Mucosa of descending colon (tissue), 3 donors: ENCODE data around the gene MAT2A. TPM values are rescaled to one million over a fixed set of nuclear protein-coding genes. Genes with fewer than 3 reads are reported as not detected.
"Not testable (repeated sequence)": the region's sequence is repeated elsewhere in the genome, so short reads cannot be mapped to it uniquely, and the experiment has no call there.

Source experiments
- ATAC-seq: fragments of 200-7000 bp; cut with Tn5 transposase; one replicate; pipeline ENCODE4 v1.9.1; 2020; ENCODE audit warnings: mild to moderate bottlenecking, moderate library complexity
- DNase-seq, 3 donors: peaks; one replicate each; pipeline ENCODE4 v3.0.0-alpha.2; 2020
- H3K36me3 ChIP-seq: fragments of 200-600 bp; one replicate; pipeline ENCODE4 v1.8.0; 2021; ENCODE audit warnings: low read depth, mild to moderate bottlenecking
- H3K4me1 ChIP-seq: fragments of 200-600 bp; one replicate; pipeline ENCODE4 v1.8.0; 2021; ENCODE audit warnings: low read depth, mild to moderate bottlenecking
- H3K4me3 ChIP-seq: fragments of 200-600 bp; one replicate; pipeline ENCODE4 v1.8.0; 2021; ENCODE audit warnings: mild to moderate bottlenecking
- H3K9me3 ChIP-seq: fragments of 200-600 bp; one replicate; pipeline ENCODE4 v1.8.0; 2021; ENCODE audit warnings: mild to moderate bottlenecking
- intact Hi-C, 2 donors: fragments of 100-400 bp; cut with DNase I in 1 of 2; cut with micrococcal nuclease in 1 of 2; formaldehyde crosslinking; loops; one replicate each; pipeline versions ENCODE4 v1.11.0 to v1.11.1; 2022; cut with DNase I, micrococcal nuclease
- total RNA-seq, 3 donors: library from RNA; stranded (reverse); fragmentation: NEBNext Ultra II Directional in 2 of 3; extraction: Animal tissue kit (Norgen Biotek cat#: 25700) in 2 of 3; gene quantifications; one replicate each; pipeline versions ENCODE4 v1.2.1 to v1.2.4, GENCODE V29; 2021 to 2023
- TF ChIP-seq, protein P1 (sequence below): fragments of 200-600 bp; IDR thresholded peaks from one replicate; pipeline ENCODE4 v1.8.0; 2022; ENCODE audit warnings: antibody characterized with exemption, mild to moderate bottlenecking
- donor health status: DM: no; HTN: no; CAD: no; lungs with moderate emphysema.
- donor health status: DM: no; HTN: no; CAD: no.
- donor health status: DM: no; HTN: yes; CAD: no.

MAT2A gene
- total RNA-seq, 3 donors from 2014 or later = 156 to 229 (median 167) TPM

DNA sequence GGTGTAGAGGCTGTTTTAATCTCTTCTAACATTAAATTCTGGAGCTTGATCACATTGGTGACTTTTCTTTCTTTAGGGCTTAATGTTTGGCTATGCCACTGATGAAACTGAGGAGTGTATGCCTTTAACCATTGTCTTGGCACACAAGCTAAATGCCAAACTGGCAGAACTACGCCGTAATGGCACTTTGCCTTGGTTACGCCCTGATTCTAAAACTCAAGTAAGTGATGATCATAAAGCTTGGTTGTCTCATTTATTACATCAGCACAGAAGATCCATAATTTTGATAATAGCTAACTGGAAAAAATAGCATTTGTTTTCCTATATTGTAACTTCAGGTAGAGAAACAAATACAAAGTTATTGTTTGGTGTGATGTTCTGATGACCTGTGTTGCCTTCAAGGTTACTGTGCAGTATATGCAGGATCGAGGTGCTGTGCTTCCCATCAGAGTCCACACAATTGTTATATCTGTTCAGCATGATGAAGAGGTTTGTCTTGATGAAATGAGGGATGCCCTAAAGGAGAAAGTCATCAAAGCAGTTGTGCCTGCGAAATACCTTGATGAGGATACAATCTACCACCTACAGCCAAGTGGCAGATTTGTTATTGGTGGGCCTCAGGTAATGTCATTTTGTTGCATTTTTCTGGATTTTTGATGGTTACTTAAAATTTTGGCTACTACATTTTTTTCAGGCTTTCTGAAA, 2.9 kb downstream of the MAT2A start:
- TF ChIP-seq, protein P1, sequence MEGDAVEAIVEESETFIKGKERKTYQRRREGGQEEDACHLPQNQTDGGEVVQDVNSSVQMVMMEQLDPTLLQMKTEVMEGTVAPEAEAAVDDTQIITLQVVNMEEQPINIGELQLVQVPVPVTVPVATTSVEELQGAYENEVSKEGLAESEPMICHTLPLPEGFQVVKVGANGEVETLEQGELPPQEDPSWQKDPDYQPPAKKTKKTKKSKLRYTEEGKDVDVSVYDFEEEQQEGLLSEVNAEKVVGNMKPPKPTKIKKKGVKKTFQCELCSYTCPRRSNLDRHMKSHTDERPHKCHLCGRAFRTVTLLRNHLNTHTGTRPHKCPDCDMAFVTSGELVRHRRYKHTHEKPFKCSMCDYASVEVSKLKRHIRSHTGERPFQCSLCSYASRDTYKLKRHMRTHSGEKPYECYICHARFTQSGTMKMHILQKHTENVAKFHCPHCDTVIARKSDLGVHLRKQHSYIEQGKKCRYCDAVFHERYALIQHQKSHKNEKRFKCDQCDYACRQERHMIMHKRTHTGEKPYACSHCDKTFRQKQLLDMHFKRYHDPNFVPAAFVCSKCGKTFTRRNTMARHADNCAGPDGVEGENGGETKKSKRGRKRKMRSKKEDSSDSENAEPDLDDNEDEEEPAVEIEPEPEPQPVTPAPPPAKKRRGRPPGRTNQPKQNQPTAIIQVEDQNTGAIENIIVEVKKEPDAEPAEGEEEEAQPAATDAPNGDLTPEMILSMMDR = no peak
- peaks cover 17% of the 10 kb centered on the region for H3K36me3 ChIP-seq
- DNase-seq (peak in 1 of 3 donors; percentile 71), ATAC-seq (no peak)
- intact Hi-C loops = no loop called here
- H3K9me3 ChIP-seq = no peaks in the 10 kb centered on the region
- H3K4me3 ChIP-seq = no peak overlapping the region
- peaks cover 27% of the 10 kb centered on the region for H3K4me1 ChIP-seq

DNA sequence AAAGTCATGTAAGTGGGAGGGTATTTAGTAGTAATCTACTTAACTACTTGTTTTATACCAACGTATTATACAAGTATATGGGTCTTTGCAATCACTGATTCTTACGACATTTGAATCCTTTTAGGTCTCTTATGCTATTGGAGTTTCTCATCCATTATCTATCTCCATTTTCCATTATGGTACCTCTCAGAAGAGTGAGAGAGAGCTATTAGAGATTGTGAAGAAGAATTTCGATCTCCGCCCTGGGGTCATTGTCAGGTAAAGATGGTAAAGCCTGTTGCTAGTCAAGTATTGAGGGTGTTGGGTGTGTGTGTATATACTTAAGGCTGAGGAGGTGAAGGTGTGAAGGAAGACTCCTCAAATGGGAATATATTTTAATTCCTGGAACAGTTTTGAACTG, 3.8 kb downstream of the MAT2A start:
- Histone ChIP-seq H3K4me1 (peaks cover 20% of the 10 kb centered on the region), H3K4me3 (no peak overlapping the region), H3K36me3 (peaks cover 17% of the 10 kb centered on the region), H3K9me3 (no peaks in the 10 kb centered on the region)
- ATAC-seq (no peak), DNase-seq (no peak)
- TF ChIP-seq, protein P1 = no peak
- intact Hi-C loops = no loop called here

DNA sequence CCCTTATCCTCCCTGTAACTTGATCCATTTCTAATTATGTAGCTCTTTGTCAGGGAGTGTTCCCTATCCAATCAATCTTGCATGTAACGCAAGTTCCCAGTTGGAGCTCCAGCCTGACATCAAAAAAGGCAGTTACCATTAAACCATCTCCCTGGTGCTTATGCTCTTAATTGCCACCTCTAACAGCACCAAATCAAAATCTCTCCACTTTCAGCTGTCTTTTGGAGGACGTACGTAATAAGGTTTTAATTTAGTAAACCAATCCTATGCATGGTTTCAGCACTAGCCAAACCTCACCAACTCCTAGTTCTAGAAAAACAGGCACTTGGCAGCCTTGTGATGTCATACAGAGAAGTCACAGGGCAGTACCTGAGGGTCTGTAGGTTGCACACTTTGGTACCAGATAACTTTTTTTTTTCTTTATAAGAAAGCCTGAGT, 5.3 kb downstream of the MAT2A start:
- H3K9me3 ChIP-seq, H3K4me3 ChIP-seq, intact Hi-C loops, DNase-seq, ATAC-seq: not testable (repeated sequence)
- H3K36me3 ChIP-seq = peaks cover 17% of the 10 kb centered on the region
- H3K4me1 ChIP-seq = peaks cover 18% of the 10 kb centered on the region

DNA sequence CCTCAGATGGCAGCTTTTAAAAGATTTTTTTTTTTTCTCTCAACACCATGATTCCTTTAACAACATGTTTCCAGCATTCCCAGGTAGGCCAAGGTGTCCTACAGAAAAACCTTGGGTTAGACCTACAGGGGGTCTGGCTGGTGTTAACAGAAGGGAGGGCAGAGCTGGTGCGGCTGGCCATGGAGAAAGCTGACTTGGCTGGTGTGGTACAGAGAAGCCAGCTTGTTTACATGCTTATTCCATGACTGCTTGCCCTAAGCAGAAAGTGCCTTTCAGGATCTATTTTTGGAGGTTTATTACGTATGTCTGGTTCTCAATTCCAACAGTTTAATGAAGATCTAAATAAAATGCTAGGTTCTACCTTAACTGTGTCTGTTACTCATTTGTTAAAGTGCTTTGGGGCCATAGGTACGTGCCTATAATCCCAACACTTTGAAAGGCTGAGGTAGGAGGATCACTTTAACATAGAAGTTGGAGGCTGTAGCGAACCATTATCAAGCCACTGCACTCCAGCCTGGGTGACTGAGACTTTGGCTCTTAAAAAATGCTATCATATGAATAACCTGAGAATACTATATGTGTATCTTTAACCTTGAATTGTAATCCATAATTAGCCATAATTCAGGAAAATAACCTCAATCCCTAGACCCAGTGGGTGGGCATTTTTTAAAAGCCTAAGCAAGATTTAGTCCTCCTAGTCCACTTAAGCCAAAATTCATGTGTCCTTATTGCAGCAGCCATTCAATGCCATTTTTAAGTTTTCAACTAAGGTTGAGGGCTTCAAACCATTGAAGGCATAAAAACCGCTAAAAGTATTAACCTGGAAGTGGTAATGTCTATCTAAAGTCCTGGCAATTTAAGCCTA, 6.2 kb downstream of the MAT2A start:
- DNase-seq, ATAC-seq, H3K9me3 ChIP-seq, H3K4me3 ChIP-seq, intact Hi-C loops: not testable (repeated sequence)
- Histone ChIP-seq H3K4me1 (peaks cover 18% of the 10 kb centered on the region), H3K36me3 (peaks cover 17% of the 10 kb centered on the region)

DNA sequence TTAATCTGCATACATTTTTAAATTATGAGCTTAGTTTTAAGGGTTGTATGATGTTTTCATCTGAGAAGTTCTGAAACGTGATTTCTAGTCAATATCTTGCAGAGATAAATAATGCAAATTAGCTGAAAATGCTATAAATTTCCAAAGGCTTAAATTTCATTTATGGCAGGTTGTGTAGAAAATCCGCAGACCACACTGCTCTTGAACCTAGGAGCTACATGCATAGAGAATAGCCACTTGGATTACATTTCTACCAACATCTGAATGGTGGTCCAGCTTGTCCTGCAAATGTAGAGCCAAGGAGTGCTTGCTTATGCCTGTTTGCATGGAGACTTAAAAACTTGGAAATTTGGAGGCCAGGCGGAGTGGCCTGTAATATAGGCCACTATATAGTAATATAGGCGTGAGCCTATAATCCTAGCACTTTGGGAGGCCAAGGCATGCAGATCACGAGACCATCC, 6.8 kb downstream of the MAT2A start:
- TF ChIP-seq, protein P1 = no peak
- no peak for DNase-seq
- H3K4me1 ChIP-seq = peaks cover 15% of the 10 kb centered on the region
- H3K9me3 ChIP-seq = no peaks in the 10 kb centered on the region
- H3K4me3 ChIP-seq = no peak overlapping the region
- peak; percentile 3 for ATAC-seq
- H3K36me3 ChIP-seq = peaks cover 17% of the 10 kb centered on the region
- intact Hi-C loops = no loop called here

DNA sequence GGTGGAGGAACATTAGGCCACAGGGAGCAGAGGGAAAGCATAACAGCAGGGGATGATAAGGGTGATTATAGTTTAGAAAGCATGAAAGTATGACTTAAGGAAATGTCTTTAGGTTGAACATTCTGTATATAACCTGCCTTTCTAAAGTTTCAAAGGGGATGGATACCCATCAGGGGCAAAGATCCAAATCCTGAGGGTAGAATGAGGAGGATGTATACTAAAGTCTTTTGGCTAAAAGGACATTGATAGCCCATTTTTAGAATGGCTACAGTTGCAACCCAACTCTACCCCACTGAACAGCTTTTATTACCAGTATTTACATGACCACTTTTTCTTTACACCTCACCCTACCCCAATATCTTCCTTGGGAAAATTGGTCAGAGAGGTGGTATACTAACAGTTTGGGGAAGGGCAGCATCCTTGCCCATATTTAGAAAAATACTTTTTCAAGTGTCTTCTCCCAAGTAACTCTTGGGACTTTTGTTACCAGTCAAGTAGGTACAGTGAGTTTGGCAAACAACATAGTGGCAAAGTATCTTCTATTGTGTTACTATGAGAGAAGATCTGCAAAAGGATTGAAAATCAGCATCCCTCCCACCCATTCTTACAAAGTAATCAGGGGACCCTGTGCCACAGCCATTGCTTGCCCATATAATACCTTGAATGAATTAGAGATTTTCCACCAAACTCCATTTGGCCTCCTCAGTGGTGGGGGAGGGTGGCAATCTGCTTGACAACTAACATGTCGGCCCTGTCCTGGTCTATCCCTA, 8.3 kb downstream of the MAT2A start:
- Histone ChIP-seq H3K9me3 (no peaks in the 10 kb centered on the region), H3K4me3 (no peak overlapping the region), H3K36me3 (peaks cover 9% of the 10 kb centered on the region), H3K4me1 (peaks cover under 1% of the 10 kb centered on the region)
- ATAC-seq (no peak), DNase-seq (no peak)
- intact Hi-C loops = no loop called here
- TF ChIP-seq, protein P1 = no peak
